ENCODE results near the gene PAFAH1B2. TPM values are rescaled to one million over a fixed set of nuclear protein-coding genes. Genes with fewer than 3 reads are reported as not detected.

PAFAH1B2 gene
- total and polyA plus RNA-seq, 10 of the 15 experiments (the other 5 are each of a cell fraction or from before 2014, with no cell fraction given) = 17.6 to 64.8 (median 47.6) TPM

DNA sequence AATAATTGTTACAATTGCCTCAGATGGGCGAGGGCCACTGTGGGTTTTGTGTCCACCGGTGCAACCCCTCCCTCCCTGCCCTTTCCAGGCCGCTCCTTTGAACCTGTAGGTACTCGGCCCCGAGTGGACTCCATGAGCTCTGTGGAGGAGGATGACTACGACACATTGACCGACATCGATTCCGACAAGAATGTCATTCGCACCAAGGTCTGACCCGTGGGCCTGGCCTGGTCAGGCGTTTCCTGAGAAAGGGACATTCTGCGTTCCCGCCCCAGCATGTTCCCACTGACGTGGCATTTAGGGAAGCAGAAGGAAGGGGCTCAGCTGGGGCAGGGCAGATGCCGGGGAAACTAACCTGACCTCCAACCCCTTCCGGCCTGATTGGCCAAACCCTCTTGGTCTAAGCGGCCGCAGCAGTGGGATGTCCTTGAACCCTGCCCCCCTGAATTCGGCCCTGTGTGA, 44.6 kb downstream of the PAFAH1B2 start (continued):
- TF ChIP-seq, protein P1, sequence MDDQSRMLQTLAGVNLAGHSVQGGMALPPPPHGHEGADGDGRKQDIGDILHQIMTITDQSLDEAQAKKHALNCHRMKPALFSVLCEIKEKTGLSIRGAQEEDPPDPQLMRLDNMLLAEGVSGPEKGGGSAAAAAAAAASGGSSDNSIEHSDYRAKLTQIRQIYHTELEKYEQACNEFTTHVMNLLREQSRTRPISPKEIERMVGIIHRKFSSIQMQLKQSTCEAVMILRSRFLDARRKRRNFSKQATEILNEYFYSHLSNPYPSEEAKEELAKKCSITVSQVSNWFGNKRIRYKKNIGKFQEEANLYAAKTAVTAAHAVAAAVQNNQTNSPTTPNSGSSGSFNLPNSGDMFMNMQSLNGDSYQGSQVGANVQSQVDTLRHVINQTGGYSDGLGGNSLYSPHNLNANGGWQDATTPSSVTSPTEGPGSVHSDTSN (IDR thresholded peaks at IDR 0.05; ENCODE audit: insufficient replicate concordance, low read depth, low read length) = no peak
- TF ChIP-seq MYB (IDR thresholded peaks at IDR 0.05; ENCODE audit: borderline replicate concordance, low read depth, low read length) = no peak
- TF ChIP-seq IRF3 (IDR thresholded peaks at IDR 0.05) = no peak
- no peak for TF ChIP-seq FOS (IDR thresholded peaks at IDR 0.05; ENCODE audit: borderline replicate concordance, extremely low read depth, insufficient read length)
- no peak for TF ChIP-seq FOXK2 (IDR thresholded peaks at IDR 0.05)
- TF ChIP-seq ZNF622 (IDR thresholded peaks at IDR 0.05) = no peak
- no peak for TF ChIP-seq TCF3 (IDR thresholded peaks at IDR 0.05; ENCODE audit: borderline replicate concordance, insufficient read depth, low read depth, low read length)
- no peak for TF ChIP-seq SMAD5 (IDR thresholded peaks at IDR 0.05; ENCODE audit: low read depth)
- TF ChIP-seq, protein P2, sequence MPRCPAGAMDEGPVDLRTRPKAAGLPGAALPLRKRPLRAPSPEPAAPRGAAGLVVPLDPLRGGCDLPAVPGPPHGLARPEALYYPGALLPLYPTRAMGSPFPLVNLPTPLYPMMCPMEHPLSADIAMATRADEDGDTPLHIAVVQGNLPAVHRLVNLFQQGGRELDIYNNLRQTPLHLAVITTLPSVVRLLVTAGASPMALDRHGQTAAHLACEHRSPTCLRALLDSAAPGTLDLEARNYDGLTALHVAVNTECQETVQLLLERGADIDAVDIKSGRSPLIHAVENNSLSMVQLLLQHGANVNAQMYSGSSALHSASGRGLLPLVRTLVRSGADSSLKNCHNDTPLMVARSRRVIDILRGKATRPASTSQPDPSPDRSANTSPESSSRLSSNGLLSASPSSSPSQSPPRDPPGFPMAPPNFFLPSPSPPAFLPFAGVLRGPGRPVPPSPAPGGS (IDR thresholded peaks at IDR 0.05; ENCODE audit: borderline replicate concordance, insufficient read depth, low read depth, low read length, poor library complexity, severe bottlenecking) = no peak
- TF ChIP-seq KLF5 (IDR thresholded peaks at IDR 0.05; ENCODE audit: partially characterized antibody) = no peak
- no peak for TF ChIP-seq ZNF217 (IDR thresholded peaks at IDR 0.05)
- no peak for TF ChIP-seq NRF1 (conservative IDR thresholded peaks at IDR 0.05; ENCODE audit: low read depth, low read length)
